GM21737 (cell line): ENCODE measurements around the gene RPLP2.

Source experiments
- ATAC-seq: cut with Tn5 transposase; IDR thresholded peaks from one replicate; pipeline ENCODE4 v1.9.1; 2021; ENCODE audit warnings: mild to moderate bottlenecking, moderate library complexity; ENCODE audit not compliant: unreplicated experiment

Gene RPLP2

DNA sequence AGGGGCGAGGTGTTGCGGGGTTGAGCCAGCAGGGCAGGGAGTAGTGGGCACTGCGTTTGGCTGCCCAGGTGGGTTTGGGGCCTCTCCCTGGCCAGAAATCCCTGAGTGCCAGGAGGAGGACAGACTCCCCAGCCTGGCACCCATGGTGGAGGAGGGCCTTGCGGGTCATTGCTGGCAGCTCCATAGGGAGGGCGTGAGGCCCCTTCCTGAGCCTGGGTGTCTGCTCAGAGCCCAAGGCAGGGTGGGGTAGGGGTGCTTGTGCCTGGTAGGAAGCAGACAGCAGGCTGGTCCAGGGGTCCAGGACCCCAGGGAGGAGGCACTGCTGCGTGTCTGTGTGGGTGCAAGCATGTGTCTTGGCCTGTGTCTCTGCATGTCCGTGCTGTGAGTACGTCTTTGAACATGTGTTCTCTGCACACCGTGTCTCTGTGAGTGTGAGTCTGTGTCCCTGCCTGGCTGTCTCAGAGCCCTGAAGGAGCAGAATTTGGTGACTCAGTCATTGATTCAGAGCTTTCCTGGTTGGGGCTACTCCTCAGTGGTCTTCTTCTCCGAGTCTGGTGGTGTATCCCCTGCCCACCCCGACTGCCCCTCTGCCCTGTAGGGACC is 36.8 kb downstream of the RPLP2 start:
- no peak for ATAC-seq

DNA sequence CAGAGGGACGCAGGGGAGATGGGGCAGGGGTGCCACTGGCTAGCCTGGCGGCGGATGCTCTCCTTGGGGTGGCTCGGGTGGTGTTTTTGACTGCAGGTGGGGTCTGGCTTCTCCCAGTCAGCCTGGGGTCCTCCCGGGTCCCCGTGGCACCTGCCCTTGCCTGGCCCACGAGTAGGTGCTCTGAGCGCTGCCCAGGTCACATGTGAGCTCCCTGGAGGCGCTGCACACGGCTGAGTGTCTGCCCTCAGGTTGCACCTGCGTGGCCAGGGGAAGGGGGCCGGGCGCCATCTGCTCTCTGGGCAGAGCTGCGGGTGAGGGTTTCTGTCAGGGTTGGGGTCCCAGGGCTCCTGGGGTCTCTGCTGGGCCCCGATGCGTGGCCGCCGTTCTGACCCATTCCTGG is 38.1 kb downstream of the RPLP2 start:
- ATAC-seq: no peak

- ATAC-seq: no peak
These were observed 38.7 kb downstream of the RPLP2 start for GRCh38 chr11:848380-848931.

- no peak for ATAC-seq
These were observed 39.5 kb downstream of the RPLP2 start for GRCh38 chr11:849104-849824.

DNA sequence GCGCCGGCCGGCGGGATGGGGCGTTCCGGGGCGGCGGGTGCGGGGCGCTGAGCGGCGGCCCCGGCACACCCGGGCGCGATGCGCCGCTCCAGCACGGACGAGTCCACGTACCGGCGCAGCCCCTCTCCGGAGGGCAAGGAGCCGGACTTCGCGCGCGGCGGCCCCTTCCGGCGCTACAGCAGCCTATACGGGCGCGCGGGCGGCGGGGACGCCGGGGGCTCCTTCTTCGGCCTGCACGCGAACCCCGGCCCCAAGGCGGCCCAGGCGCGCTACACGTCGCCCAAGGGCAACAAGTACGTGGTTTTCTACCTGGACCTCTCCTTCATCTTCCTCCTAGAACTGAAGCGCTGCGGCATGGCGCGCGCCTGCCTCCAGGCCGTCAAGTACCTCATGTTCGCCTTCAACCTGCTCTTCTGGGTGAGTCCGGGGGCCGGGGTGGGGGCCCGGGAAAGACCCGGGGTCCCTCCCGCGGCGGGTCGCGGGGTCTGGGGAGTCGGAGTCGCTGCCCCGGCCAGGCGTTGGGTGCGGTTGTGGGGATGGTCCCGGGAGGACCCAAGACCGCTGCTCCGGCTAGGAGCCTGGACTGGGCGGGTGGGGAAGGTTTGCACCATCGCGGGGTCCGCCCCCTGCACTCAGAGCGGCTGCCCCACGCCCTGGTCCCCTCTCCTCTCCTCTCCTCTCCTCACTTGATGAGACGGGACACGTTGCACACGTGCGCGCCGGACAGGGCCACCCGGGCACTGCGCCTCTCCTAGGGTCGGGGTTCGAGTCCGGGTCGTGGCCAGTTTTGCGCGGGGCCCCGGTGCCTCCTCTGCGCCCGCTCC is 40.4 kb downstream of the RPLP2 start:
- no peak for ATAC-seq

GRCh38 chr11:850775-851763 is 41.3 kb downstream of the RPLP2 start:
- ATAC-seq: no peak

GRCh38 chr11:852762-853161 is 43.0 kb downstream of the RPLP2 start:
- ATAC-seq: no peak

GRCh38 chr11:853682-854448 is 44.1 kb downstream of the RPLP2 start:
- no peak for ATAC-seq

DNA sequence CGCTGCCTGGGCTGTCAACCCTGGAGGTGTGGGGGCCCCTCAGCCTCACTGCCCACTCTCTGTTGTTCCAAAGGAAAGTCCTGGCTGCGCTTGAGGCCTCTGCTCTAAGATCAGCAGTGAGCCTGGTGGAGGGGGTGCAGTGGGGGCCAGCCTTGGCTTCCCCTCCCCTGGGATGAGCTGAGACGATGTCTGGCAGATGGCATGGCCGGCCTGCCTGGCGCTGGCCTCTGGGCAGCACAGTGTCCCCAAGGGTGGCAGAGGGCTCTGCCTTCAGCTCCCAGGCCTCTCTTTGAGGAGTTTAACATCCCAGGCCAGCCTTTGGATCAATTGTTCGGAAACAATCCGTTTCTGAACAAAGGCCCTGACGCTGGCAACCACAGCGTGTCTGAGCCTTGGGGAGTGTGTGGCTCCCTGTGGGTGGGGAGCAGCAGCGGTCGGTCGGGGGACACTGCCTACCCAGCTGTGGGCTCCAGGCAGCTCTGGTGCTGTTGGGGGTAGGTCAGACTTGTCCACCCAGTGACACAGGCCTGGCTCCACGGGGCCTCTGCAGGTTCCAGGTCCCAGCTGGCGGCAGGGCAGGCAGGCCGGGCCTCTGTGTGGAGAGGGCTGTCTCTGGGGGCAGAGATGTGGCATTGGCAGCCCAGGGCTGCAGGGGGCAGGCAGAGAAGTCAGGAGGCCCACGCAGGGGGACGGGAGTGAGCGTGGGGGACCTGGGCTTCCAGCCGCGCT is 45.0 kb downstream of the RPLP2 start:
- no peak for ATAC-seq

GRCh38 chr11:855330-855674 is 45.5 kb downstream of the RPLP2 start:
- no peak for ATAC-seq

DNA sequence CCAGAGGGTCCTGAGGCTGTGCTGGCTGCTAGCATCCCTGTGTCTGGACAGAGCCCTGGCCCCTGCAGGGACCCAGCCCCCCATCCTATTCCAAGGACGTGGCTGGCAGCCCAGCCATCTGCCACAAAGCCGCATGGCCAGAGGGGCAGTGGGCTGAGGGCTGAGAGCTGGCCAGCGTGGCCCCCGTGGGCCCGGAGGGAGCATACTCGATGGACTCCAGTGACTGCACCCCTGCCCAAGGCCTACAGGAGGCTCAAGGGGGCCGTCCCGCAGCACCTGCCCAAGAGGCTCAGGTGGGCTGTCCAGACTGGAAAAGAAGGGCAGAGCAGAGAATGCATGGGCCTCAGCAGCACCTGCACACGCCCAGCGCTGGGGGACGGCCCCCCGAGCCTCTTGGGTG is 46.0 kb downstream of the RPLP2 start:
- no peak for ATAC-seq

GRCh38 chr11:856397-856796 is 46.6 kb downstream of the RPLP2 start:
- no peak for ATAC-seq

GRCh38 chr11:858053-858761 is 48.4 kb downstream of the RPLP2 start:
- ATAC-seq: no peak

GRCh38 chr11:858762-859339 is 49.1 kb downstream of the RPLP2 start:
- no peak for ATAC-seq

- ATAC-seq: no peak
These were observed 49.8 kb downstream of the RPLP2 start for GRCh38 chr11:859394-860131.

DNA sequence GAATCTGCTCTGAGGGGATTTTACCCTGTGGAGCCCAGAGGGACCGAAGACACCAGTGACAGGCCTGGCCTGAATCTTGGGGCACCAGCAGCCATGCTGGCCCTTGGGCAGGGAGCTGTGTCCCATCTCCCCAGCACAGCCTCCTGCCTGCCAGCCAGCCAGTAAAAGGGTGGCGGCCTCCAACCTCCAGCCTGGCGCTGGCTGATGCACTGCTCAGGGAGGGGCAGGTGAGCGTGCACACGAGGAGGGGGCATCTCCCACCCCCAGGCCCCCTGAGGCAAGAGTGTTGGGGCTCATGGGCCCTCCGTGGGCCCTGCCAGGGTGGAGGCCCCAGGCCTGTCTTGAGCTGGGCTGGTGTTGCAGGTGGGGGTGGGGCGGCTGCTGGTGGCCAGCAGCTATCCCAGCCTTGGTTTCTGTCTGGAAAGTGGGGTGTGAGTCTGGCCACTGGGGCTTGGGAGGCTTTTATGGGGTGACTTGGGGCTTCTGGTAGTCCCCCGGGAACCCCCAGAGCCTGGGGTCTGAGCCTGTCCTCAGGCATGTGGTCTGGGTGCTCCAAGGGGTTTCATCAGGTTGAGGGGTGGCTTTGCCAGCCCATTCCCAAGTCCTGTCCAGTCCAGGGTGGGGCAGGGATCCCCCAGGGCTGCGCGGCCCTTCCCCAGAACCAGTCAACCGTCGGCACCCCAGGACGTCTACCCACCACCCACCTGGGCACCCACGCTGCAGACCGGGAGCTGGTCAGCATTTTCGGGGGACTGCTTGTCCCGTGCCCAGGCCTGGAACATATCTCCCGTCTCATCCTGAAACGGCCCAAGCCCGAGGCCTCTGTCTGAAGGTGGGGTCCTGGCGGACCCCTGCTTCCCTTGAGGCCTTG is 50.7 kb downstream of the RPLP2 start:
- ATAC-seq: no peak

GRCh38 chr11:861105-861479 is 51.3 kb downstream of the RPLP2 start:
- no peak for ATAC-seq
